ENCODE results near the gene GABARAPL1. TPM values are rescaled to one million over a fixed set of nuclear protein-coding genes. Genes with fewer than 3 reads are reported as not detected.
"Not testable (repeated sequence)": the region's sequence is repeated elsewhere in the genome, so short reads cannot be mapped to it uniquely, and the experiment has no call there.

GABARAPL1 gene
- total and polyA plus RNA-seq, 8 donors = 28.4 to 133 (median 100) TPM

DNA sequence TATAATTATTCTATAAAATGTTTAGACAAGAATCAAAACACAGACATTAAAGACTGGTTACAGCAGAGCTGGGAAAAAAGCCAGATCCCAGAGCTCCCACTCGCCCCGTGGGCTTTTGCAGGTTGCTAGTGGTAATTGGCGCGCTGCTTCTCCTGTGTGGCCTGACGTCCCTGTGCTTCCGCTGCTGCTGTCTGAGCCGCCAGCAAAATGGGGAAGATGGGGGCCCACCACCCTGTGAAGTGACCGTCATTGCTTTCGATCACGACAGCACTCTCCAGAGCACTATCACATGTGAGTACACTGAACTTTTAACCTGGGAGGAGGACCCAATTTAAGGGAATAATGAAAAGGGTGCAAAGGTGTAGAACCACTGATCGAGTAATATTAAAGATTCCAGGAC, 26.4 kb upstream of the GABARAPL1 start:
- TF ChIP-seq, protein P1, sequence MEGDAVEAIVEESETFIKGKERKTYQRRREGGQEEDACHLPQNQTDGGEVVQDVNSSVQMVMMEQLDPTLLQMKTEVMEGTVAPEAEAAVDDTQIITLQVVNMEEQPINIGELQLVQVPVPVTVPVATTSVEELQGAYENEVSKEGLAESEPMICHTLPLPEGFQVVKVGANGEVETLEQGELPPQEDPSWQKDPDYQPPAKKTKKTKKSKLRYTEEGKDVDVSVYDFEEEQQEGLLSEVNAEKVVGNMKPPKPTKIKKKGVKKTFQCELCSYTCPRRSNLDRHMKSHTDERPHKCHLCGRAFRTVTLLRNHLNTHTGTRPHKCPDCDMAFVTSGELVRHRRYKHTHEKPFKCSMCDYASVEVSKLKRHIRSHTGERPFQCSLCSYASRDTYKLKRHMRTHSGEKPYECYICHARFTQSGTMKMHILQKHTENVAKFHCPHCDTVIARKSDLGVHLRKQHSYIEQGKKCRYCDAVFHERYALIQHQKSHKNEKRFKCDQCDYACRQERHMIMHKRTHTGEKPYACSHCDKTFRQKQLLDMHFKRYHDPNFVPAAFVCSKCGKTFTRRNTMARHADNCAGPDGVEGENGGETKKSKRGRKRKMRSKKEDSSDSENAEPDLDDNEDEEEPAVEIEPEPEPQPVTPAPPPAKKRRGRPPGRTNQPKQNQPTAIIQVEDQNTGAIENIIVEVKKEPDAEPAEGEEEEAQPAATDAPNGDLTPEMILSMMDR (IDR thresholded peaks at IDR 0.05) = no peak
- TF ChIP-seq EP300 (IDR thresholded peaks at IDR 0.05) (no peak), POLR2A (IDR thresholded peaks at IDR 0.05) (no peak), POLR2AphosphoS5 (IDR thresholded peaks at IDR 0.05) (no peak)
- intact Hi-C loops (cut with DNase I; ENCODE audit: low total_unique reads) = no loop called here
- H3K4me1 ChIP-seq = peaks cover 0 to 35% (median 0%) of the 10 kb centered on the region in 4 donors
- H3K9me3 ChIP-seq = no peaks in the 10 kb centered on the region
- peak; percentile 28 to 51 for DNase-seq
- H3K4me3 ChIP-seq = no peak overlapping the region
- WGBS, 5 donors = 49 to 71% (median 62%) methylated on average over 11 of the region's 11 CpGs
- peak overlapping the region in 2 of 5 donors; percentile 14 to 55 for H3K27ac ChIP-seq
- peaks cover 0 to 8% (median 0%) of the 10 kb centered on the region in 3 donors for H3K27me3 ChIP-seq
- no peaks in the 10 kb centered on the region for H3K36me3 ChIP-seq

- H3K27me3 ChIP-seq; H3K9me3 ChIP-seq; intact Hi-C loops (cut with DNase I; ENCODE audit: low total_unique reads); DNase-seq; H3K36me3 ChIP-seq; H3K4me3 ChIP-seq: not testable (repeated sequence)
- WGBS, 5 donors = 71 to 86% (median 80%) methylated on average over 6 of the region's 6 CpGs
- H3K4me1 ChIP-seq = peaks cover 0 to 35% (median 0%) of the 10 kb centered on the region in 4 donors
- H3K27ac ChIP-seq = peak overlapping the region in 1 of 5 donors; percentile 55
Measured at GRCh38 chr12:10186958-10187357, 25.7 kb upstream of the GABARAPL1 start.

DNA sequence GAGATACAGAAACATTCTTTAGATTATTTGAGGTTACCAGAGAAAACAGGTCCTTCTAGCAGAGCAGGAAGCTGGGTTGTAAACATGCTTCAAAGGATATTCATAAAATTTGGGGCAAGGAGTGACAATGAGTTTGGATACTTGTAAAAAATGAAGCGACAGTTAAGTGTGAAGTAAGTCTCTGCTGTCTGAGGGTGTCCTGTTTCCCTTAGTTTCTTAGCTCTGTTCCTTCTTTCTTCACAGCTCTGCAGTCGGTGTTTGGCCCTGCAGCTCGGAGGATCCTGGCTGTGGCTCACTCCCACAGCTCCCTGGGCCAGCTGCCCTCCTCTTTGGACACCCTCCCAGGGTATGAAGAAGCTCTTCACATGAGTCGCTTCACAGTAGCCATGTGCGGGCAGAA, 23.0 kb upstream of the GABARAPL1 start:
- peak overlapping the region in 2 of 5 donors; percentile 43 to 48 for H3K27ac ChIP-seq
- intact Hi-C loops (cut with DNase I; ENCODE audit: low total_unique reads) = no loop called here
- no peaks in the 10 kb centered on the region for H3K36me3 ChIP-seq
- peaks cover 0 to 8% (median 0%) of the 10 kb centered on the region in 3 donors for H3K27me3 ChIP-seq
- peaks cover 0 to 24% (median 0%) of the 10 kb centered on the region in 4 donors for H3K4me1 ChIP-seq
- no peak for TF ChIP-seq POLR2AphosphoS5 (IDR thresholded peaks at IDR 0.05)
- no peak for TF ChIP-seq EP300 (IDR thresholded peaks at IDR 0.05)
- TF ChIP-seq POLR2A (IDR thresholded peaks at IDR 0.05) = no peak
- TF ChIP-seq, protein P1 (IDR thresholded peaks at IDR 0.05) = no peak
- DNase-seq = no peak
- H3K4me3 ChIP-seq = no peak overlapping the region
- WGBS, 5 donors = 56 to 72% (median 66%) methylated on average over 5 of the region's 5 CpGs
- no peaks in the 10 kb centered on the region for H3K9me3 ChIP-seq

DNA sequence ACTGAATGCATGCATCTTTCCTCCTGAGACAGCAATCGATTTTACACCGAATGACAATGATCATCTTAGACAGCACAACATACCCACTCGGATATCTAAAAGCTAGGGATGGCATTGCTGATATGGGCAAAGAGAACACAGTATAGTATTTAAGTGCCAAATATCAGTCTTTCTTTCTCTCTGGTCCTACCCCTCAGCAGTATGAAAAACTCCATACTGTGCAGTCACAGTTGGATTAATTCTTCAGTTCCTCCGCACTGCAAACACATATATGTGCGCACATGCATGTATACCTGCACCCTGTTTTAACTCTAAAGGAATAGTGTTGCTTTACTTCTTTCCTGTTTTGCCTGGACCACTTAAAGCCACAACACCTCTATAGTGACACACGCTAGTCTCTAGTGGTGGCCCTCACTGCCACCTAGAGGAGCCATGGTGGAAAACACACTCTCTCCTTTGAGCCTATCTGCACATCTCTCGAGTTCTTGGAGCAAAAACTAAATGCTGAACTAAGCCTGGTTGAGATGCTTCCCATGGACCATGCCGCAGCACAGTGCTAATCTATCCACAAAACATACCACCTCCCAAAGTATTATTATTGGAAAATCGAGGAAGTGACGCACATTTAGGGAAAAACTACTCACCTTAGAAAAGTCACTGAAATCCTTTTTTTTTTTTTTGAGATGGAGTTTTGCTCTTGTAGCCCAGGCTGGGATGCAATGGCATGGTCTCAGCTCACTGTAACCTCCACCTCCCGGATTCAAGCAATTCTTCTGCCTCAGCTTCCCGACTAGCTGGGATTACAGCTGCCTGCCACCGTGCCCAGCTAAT, 21.9 kb upstream of the GABARAPL1 start:
- Histone ChIP-seq H3K4me1 (peaks cover 0 to 13% (median 0%) of the 10 kb centered on the region in 4 donors), H3K27ac (peak overlapping the region in 1 of 5 donors; percentile 48), H3K36me3 (no peaks in the 10 kb centered on the region), H3K27me3 (peaks cover 0 to 2% (median 0%) of the 10 kb centered on the region in 3 donors), H3K9me3 (no peaks in the 10 kb centered on the region), H3K4me3 (no peak overlapping the region)
- 38 to 50% (median 45%) methylated on average over 13 of the region's 13 CpGs for WGBS, 5 donors
- DNase-seq = peak; percentile 56 to 84
- TF ChIP-seq EP300 (IDR thresholded peaks at IDR 0.05) (no peak), POLR2AphosphoS5 (IDR thresholded peaks at IDR 0.05) (no peak), POLR2A (IDR thresholded peaks at IDR 0.05) (no peak)
- TF ChIP-seq, protein P1 (IDR thresholded peaks at IDR 0.05) = peak in 5 of 7 experiments; percentile 32 to 69 (median 63)
- intact Hi-C loops (cut with DNase I; ENCODE audit: low total_unique reads) = no loop called here

DNA sequence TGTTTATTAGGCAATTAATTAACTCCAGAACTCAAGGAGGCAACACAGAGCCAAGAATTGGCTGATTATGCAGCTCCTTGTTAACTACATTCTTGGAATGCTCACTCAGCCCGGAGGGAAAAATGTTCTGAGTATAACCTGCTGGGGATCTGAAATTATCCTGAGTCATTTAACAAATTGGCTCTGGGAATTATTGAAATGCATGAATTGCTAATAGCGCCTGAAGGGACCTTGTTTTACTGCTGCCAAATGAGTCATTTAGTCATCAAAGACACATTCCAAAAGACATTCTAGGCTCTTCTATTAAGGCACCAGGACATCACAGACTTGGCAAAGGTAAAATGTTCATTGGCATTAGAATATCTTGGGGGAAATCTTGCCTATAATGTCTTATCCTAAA, 20.8 kb upstream of the GABARAPL1 start:
- Histone ChIP-seq H3K27ac (no peak overlapping the region), H3K27me3 (no peaks in the 10 kb centered on the region), H3K36me3 (no peaks in the 10 kb centered on the region), H3K4me1 (peaks cover 0 to 7% (median 0%) of the 10 kb centered on the region in 4 donors), H3K9me3 (no peaks in the 10 kb centered on the region), H3K4me3 (no peak overlapping the region)
- intact Hi-C loops (cut with DNase I; ENCODE audit: low total_unique reads) = no loop called here
- TF ChIP-seq POLR2A (IDR thresholded peaks at IDR 0.05) = no peak
- TF ChIP-seq, protein P1 (IDR thresholded peaks at IDR 0.05) = no peak
- no peak for TF ChIP-seq EP300 (IDR thresholded peaks at IDR 0.05)
- no peak for TF ChIP-seq POLR2AphosphoS5 (IDR thresholded peaks at IDR 0.05)
- 21 to 47% (median 36%) methylated on average over 2 of the region's 2 CpGs for whole genome bisulfite sequencing, 5 donors
- no peak for DNase-seq

Data from stomach (tissue), 9 donors.